Measurements from ENCODE around the gene DAPK1. TPM values are rescaled to one million over a fixed set of nuclear protein-coding genes. Genes with fewer than 3 reads are reported as not detected.
"Not testable (repeated sequence)": the region's sequence is repeated elsewhere in the genome, so short reads cannot be mapped to it uniquely, and the experiment has no call there.

DAPK1 gene
- polyA plus RNA-seq, 1 of the 3 experiments (the other 2 are of a cell fraction): 0.61 TPM

GRCh38 chr9:87499424-87500017 is 1.9 kb downstream of the DAPK1 start:
- Histone ChIP-seq H3K4me3 (ENCODE audit: low read depth in 2 of 2, low read length in 1 of 2) (peak overlapping the region in 1 of 2 experiments; percentile 55; a peak in 1 of 4 replicates), H3K9me3 (no peaks in the 10 kb centered on the region), H3K27me3 (ENCODE audit: insufficient read depth) (peaks cover 17% of the 10 kb centered on the region; the same call in 1 of the 2 replicates), H2AFZ (ENCODE audit: low read depth) (no peak overlapping the region), H4K20me1 (ENCODE audit: insufficient read depth) (no peaks in the 10 kb centered on the region), H3F3A (replicated peaks; ENCODE audit: insufficient read depth) (no peaks in the 10 kb centered on the region), H3K4me1 (ENCODE audit: control insufficient read depth in 1 of 2, insufficient read depth in 2 of 2, low read depth in 1 of 2, low read length in 1 of 2) (peaks cover 4 to 15% of the 10 kb centered on the region in 2 experiments; a peak in 3 of 4 replicates), H3K79me2 (ENCODE audit: insufficient read depth) (no peaks in the 10 kb centered on the region), H3K9ac (no peak overlapping the region), H3K9me2 (no peaks in the 10 kb centered on the region), H3K27ac (ENCODE audit: low read depth in 2 of 2, low read length in 1 of 2) (no peak overlapping the region), H3K4me2 (no peak overlapping the region), H3K36me3 (replicated peaks in 1 of 2; ENCODE audit: control insufficient read depth in 1 of 2, insufficient read depth in 2 of 2, low read length in 1 of 2) (no peaks in the 10 kb centered on the region)
- DNase-seq: no peak
- WGBS (ENCODE audit: low lambda C conversion rate): 54% methylated on average over 2 of the region's 2 CpGs
- POLR2A ChIA-PET: no interaction called here
- CTCF ChIA-PET: interaction anchor here (0.9 to 4.9 kb wide), 9 partner anchors 11 to 164 kb away, joined by 3 to 33 read pairs (median 4); no protein-coding TSS in a partner anchor
- TF ChIP-seq RAD21 (IDR thresholded peaks at IDR 0.05; ENCODE audit: low read length): no peak
- no peak for TF ChIP-seq NRF1 (IDR thresholded peaks at IDR 0.05; ENCODE audit: low read depth, low read length)
- TF ChIP-seq USF2 (IDR thresholded peaks at IDR 0.05; ENCODE audit: borderline replicate concordance, low read depth, low read length): no peak
- TF ChIP-seq RFX5 (IDR thresholded peaks at IDR 0.05; ENCODE audit: low read length): no peak
- no peak for TF ChIP-seq IRF3 (IDR thresholded peaks at IDR 0.05; ENCODE audit: low read depth, low read length)

- no peak overlapping the region for H3K4me3 ChIP-seq (ENCODE audit: low read depth in 2 of 2, low read length in 1 of 2)
- CTCF ChIA-PET: interaction anchor here (0.9 to 4.9 kb wide), 6 partner anchors 10 to 164 kb away, joined by 3 to 33 read pairs (median 4); no protein-coding TSS in a partner anchor
These were observed 3.0 kb downstream of the DAPK1 start for GRCh38 chr9:87500491-87501270.

GRCh38 chr9:87501271-87501656 is 3.6 kb downstream of the DAPK1 start:
- H3K4me3 ChIP-seq (ENCODE audit: low read depth in 2 of 2, low read length in 1 of 2); H3K9me2 ChIP-seq; H3K36me3 ChIP-seq (replicated peaks in 1 of 2; ENCODE audit: control insufficient read depth in 1 of 2, insufficient read depth in 2 of 2, low read length in 1 of 2); H4K20me1 ChIP-seq (ENCODE audit: insufficient read depth); POLR2A ChIA-PET; H2AFZ ChIP-seq (ENCODE audit: low read depth); H3F3A ChIP-seq (replicated peaks; ENCODE audit: insufficient read depth); H3K9me3 ChIP-seq; H3K4me2 ChIP-seq; H3K27ac ChIP-seq (ENCODE audit: low read depth in 2 of 2, low read length in 1 of 2); DNase-seq; H3K79me2 ChIP-seq (ENCODE audit: insufficient read depth); H3K9ac ChIP-seq: not testable (repeated sequence)
- Histone ChIP-seq H3K4me1 (ENCODE audit: control insufficient read depth in 1 of 2, insufficient read depth in 2 of 2, low read depth in 1 of 2, low read length in 1 of 2) (peaks cover 0 to 15% of the 10 kb centered on the region in 2 experiments; a peak in 3 of 4 replicates), H3K27me3 (ENCODE audit: insufficient read depth) (peaks cover 17% of the 10 kb centered on the region; the same call in 1 of the 2 replicates)
- WGBS (ENCODE audit: low lambda C conversion rate): 86% methylated on average over 11 of the region's 11 CpGs
- CTCF ChIA-PET: interaction anchor here (1.0 to 1.3 kb wide), 2 partner anchors 14 to 162 kb away, joined by 3 to 4 read pairs; no protein-coding TSS in a partner anchor

More at GRCh38 chr9:87500491-87501270, 3.0 kb downstream of the DAPK1 start:
- Histone ChIP-seq H3K27ac (ENCODE audit: low read depth in 2 of 2, low read length in 1 of 2) (no peak overlapping the region), H2AFZ (ENCODE audit: low read depth) (no peak overlapping the region; the same call in 1 of the 2 replicates), H3K4me2 (no peak overlapping the region), H4K20me1 (ENCODE audit: insufficient read depth) (no peaks in the 10 kb centered on the region), H3K27me3 (ENCODE audit: insufficient read depth) (peaks cover 17% of the 10 kb centered on the region; the same call in 1 of the 2 replicates), H3F3A (replicated peaks; ENCODE audit: insufficient read depth) (no peaks in the 10 kb centered on the region), H3K36me3 (replicated peaks in 1 of 2; ENCODE audit: control insufficient read depth in 1 of 2, insufficient read depth in 2 of 2, low read length in 1 of 2) (no peaks in the 10 kb centered on the region), H3K9me3 (no peaks in the 10 kb centered on the region), H3K79me2 (ENCODE audit: insufficient read depth) (no peaks in the 10 kb centered on the region), H3K9me2 (no peaks in the 10 kb centered on the region), H3K9ac (no peak overlapping the region), H3K4me1 (ENCODE audit: control insufficient read depth in 1 of 2, insufficient read depth in 2 of 2, low read depth in 1 of 2, low read length in 1 of 2) (peaks cover 2 to 15% of the 10 kb centered on the region in 2 experiments; a peak in 3 of 4 replicates)
- WGBS (ENCODE audit: low lambda C conversion rate): 64% methylated on average over 7 of the region's 7 CpGs
- DNase-seq: peak; percentile 38
- POLR2A ChIA-PET: no interaction called here
- TF ChIP-seq RXRA (IDR thresholded peaks at IDR 0.05; ENCODE audit: borderline replicate concordance, low read depth): no peak
- TF ChIP-seq RFX5 (IDR thresholded peaks at IDR 0.05; ENCODE audit: low read length): peak; percentile 86

Data from SK-N-SH (cell line).